Osteoblast (primary cell): Measurements from ENCODE around the gene CROCC. TPM values are rescaled to one million over a fixed set of nuclear protein-coding genes. Genes with fewer than 3 reads are reported as not detected.
"Not testable (repeated sequence)": the region's sequence is repeated elsewhere in the genome, so short reads cannot be mapped to it uniquely, and the experiment has no call there.

Experiments used
- DNase-seq: peaks from one replicate; pipeline ENCODE4 v3.0.0; 2011; ENCODE audit warnings: low spot score, mixed read lengths; ENCODE audit not compliant: insufficient read length; ENCODE audit errors: missing footprints
- H2AFZ ChIP-seq: 2 replicates; pipeline ENCODE4 v1.6.0; 2011; ENCODE audit warnings: mild to moderate bottlenecking, low read length
- H3K27ac ChIP-seq: 2 replicates; pipeline ENCODE4 v1.5.1; 2011; ENCODE audit warnings: mild to moderate bottlenecking, low read depth, low read length, moderate library complexity
- H3K27me3 ChIP-seq: 2 replicates; pipeline ENCODE4 v1.6.0; 2012; ENCODE audit warnings: mild to moderate bottlenecking, control low read depth, inconsistent platforms, low read length, moderate library complexity; ENCODE audit not compliant: insufficient read depth
- H3K36me3 ChIP-seq: 2 replicates; pipeline ENCODE4 v1.5.1; 2011; ENCODE audit warnings: mild to moderate bottlenecking, low read length, control low read depth, moderate library complexity; ENCODE audit not compliant: insufficient read depth
- H3K4me1 ChIP-seq: 2 replicates; pipeline ENCODE4 v1.5.1; 2011; ENCODE audit warnings: mild to moderate bottlenecking, low read length, control low read depth, moderate library complexity; ENCODE audit not compliant: insufficient read depth
- H3K4me2 ChIP-seq: 2 replicates; pipeline ENCODE4 v1.6.0; 2011; ENCODE audit warnings: mild to moderate bottlenecking, low read length; ENCODE audit not compliant: insufficient read depth
- H3K4me3 ChIP-seq: fragments of 200-600 bp; sonication (generic); 3 replicates; pipeline ENCODE4 v1.5.1; 2012; ENCODE audit warnings: mild to moderate bottlenecking, low read length, inconsistent platforms; ENCODE audit not compliant: insufficient read depth
- H3K79me2 ChIP-seq: 2 replicates; pipeline ENCODE4 v1.6.0; 2012; ENCODE audit warnings: mild to moderate bottlenecking, low read length, control low read depth, inconsistent platforms; ENCODE audit not compliant: insufficient read depth
- H3K9me3 ChIP-seq: 2 replicates; pipeline ENCODE4 v1.5.1; 2011; ENCODE audit warnings: low read depth, low read length, control low read depth
- H4K20me1 ChIP-seq: 2 replicates; pipeline ENCODE4 v1.6.0; 2012; ENCODE audit warnings: mild to moderate bottlenecking, low read length, control low read depth; ENCODE audit not compliant: insufficient read depth
- CTCF ChIP-seq: IDR thresholded peaks from 2 replicates; pipeline ENCODE4 v1.5.1; 2011; ENCODE audit warnings: mild to moderate bottlenecking, low read depth, low read length, moderate library complexity; ENCODE audit errors: extremely low read depth
- total RNA-seq: library from RNA; depleted of rRNA; stranded (reverse); fragments of >200 nt; gene quantifications from 2 replicates; pipeline ENCODE4 v1.2.3, GENCODE V29; 2012

Gene CROCC
- 15.0 and 20.3 TPM in 2 replicates for total RNA-seq

DNA sequence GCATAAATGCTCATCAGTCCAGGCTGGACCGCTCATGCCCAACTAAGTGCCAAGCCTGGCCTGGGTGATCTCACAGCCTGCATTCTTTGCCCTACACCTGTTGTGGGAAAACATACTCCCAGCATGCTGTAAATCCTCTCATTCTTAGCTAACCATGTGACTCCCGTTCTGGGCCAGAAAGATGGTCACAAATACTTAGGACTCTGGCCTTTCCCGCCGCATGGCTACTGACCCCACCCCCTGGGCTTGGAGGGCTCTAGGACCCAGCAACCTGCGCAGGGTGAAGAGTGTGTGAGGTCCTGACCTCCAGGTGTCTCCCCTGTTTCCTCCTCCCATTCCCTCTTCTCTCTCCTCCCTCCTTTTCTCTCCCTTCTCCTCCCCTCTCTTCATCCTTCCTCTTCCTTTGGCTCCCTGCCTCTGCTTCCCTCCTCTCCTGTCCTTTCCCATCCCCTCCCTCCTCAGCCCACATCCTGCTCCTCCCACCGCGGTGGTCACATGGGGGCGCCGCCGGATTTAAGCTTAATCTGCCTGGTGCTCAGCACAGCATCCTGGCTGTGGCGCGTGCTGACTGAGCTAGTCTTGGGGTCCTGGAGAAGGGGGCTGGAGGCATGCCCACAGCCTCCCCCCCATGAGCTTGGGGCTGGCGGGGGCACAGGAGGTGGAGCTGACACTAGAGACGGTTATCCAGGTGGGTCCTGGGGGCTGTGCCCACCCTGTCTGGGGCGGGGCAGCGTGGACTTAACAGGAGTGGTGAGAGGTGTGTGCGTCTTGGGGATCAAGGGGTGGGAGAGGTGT is at the start of gene CROCC:
Gene CROCC (plus strand): TSS at position 541 of the 795 bp plus-strand sequence. CDS start 88 bp downstream, at position 629.
- Histone ChIP-seq H3K9me3 (no peaks in the 10 kb centered on the region), H3K4me2 (no peak within 1 kb of the TSS), H3K4me1 (no peaks in the 10 kb centered on the region), H3K36me3 (no peaks in the 10 kb centered on the region), H3K27ac (no peak within 1 kb of the TSS), H4K20me1 (peaks cover 25% of the 10 kb centered on the region), H3K79me2 (peaks cover 9% of the 10 kb centered on the region), H3K27me3 (no peaks in the 10 kb centered on the region), H3K4me3 (no peak within 1 kb of the TSS), H2AFZ (peak within 1 kb of the TSS; percentile 51)
- DNase-seq: peak; percentile 91
- no peak for TF ChIP-seq CTCF

DNA sequence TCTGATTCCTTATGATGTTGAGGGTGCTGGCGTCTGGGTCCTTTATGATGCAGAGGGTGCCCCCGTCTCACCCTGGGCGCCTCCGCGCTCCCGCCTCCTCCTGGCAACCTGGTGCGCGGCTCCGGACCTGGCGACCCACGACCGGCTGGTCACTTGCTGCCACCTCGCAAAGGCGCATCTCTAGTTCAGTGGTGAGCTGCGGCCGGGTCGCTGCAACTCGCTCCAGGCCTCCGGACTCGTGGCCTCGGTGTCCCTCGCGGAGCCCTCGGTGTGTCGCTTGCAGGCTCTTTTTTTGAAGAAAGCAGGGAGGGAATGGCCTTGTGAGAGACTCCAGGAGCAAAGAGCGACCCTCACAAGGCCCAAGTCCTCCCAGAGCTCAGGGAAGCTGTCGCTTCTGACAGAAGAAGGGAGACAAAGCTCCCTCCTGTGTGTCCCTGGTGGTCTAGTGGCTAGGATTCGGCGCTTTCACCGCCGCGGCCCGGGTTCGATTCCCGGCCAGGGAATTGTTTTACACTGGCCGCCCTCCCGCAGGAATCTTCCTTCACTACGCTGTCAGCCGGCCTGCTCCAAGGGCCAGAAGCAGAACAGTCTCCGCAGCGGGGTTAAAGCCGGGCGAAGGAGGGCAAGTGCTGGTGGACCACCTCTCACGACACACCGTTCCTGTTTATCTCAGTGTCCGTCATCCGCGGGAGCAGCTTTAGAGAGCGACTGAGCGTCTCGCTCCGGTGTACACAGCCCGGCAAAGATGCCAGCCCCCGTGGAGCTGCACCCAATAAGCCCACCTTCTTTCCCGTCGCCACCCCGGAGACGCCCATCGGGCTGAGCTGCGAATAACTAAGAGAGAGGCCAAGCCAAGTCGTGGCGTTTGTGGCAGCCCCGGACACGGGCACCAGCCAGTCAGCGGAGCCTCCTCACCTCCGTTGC is 49.3 kb upstream of the CROCC start:
- peak overlapping the region; percentile 54 for H3K4me3 ChIP-seq
- H3K9me3 ChIP-seq, H3K4me1 ChIP-seq, H3K27ac ChIP-seq, H4K20me1 ChIP-seq, H3K36me3 ChIP-seq, H3K79me2 ChIP-seq: not testable (repeated sequence)
- H3K4me2 ChIP-seq: peak overlapping the region; percentile 68
- H3K27me3 ChIP-seq: peaks cover 11% of the 10 kb centered on the region
- peak overlapping the region; percentile 72 for H2AFZ ChIP-seq
- peak; percentile 79 for DNase-seq

DNA sequence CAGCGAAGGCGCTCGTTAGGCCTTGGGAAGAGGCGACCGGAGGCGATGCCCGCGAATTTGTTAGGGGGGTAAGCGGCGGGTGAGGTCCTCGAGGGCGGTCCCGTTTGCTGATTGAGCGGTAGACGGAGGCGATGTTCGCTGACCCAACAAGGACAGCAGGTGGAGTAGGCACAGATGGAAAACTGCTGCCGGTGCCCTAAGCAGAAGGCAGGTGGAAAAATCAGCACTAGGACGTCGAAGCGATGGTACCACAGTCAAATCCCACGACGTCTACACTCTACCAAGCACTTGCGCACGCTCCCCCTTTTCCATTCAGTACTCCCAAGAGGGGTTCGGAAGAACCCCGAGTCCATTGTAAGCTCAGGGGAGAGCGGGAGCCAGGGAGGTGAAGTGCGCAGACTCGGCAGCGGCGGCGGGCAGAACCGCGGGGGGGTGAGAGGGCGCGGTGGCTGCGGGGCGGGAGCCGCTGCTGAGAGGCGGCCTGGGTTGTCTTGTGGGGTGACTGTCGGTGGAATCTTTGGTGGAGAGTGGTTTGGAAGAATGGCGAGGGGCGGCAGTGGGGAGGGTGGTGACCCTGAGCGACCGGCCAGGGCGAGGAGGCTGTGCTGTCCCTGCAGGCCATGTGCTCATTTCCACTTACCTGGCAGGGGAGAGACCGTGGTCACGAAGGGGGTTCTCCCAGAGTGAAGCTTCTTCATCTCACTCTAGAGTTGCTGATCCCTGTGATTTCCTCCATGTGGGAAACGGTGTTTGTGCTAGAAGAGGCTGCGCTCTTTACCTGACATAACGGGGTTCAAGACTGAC is 48.5 kb upstream of the CROCC start:
- Histone ChIP-seq H3K4me2 (peak overlapping the region; percentile 57), H3K27me3 (peaks cover 11% of the 10 kb centered on the region), H3K4me3 (peak overlapping the region; percentile 42)
- H3K4me1 ChIP-seq, H4K20me1 ChIP-seq, H3K9me3 ChIP-seq, DNase-seq, H3K36me3 ChIP-seq, H3K79me2 ChIP-seq, H2AFZ ChIP-seq, H3K27ac ChIP-seq: not testable (repeated sequence)

DNA sequence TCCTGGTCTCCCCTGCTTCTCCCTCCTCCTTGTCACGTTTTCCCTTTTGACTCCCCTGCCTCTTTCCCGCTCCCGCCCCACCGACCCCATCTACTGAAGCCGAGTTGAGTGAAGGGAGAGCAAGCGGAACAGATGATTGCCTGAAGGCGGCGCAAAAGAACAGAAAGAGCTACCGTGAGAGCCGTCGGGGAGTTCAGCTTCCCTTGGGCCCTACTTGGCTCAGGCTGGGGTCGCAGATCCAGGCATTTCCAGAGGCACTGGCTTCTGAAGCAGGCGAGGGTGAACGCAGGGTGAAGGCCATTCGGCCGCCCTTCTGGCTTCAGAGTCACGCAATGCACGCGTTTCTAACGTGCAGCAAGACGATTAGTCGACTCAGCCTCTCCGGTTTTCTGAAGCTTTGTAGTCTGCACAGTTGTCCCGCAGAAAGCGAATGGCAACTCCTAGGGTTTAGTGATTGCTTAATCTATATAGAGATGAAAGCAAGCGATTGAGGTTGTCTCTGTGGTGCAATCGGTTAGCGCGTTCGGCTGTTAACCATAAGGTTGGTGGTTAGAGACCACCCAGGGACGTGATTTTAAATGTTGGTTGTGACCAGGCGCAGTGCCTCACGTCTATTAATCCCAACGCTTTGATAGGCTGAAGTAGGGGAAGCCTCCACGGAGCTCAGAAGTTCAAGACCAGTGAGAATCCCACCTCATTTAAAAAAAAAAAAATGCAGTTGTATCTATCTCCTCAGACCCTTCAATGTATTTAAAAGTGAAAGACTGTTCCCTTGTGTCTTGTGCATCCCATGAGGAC is 46.6 kb upstream of the CROCC start:
- H3K27me3 ChIP-seq: peaks cover 17% of the 10 kb centered on the region
- not testable (repeated sequence) for DNase-seq, H4K20me1 ChIP-seq, H3K4me1 ChIP-seq, H2AFZ ChIP-seq, H3K4me3 ChIP-seq, H3K4me2 ChIP-seq, H3K27ac ChIP-seq, H3K9me3 ChIP-seq, H3K36me3 ChIP-seq, H3K79me2 ChIP-seq

- not testable (repeated sequence) for H4K20me1 ChIP-seq, H3K4me2 ChIP-seq, H3K27ac ChIP-seq, H3K9me3 ChIP-seq, H3K4me3 ChIP-seq, H3K79me2 ChIP-seq, H3K4me1 ChIP-seq, H2AFZ ChIP-seq, H3K36me3 ChIP-seq
- peaks cover 11% of the 10 kb centered on the region for H3K27me3 ChIP-seq
- peak; percentile 8 for DNase-seq
These were observed 40.0 kb upstream of the CROCC start for GRCh38 chr1:16881742-16882141.
